Esophagus squamous epithelium (tissue), 5 donors: ENCODE data around the gene ZNF672. TPM values are rescaled to one million over a fixed set of nuclear protein-coding genes. Genes with fewer than 3 reads are reported as not detected.
"Not testable (repeated sequence)": the region's sequence is repeated elsewhere in the genome, so short reads cannot be mapped to it uniquely, and the experiment has no call there.

Experiments
- DNase-seq: peaks from one replicate; lab custom pipeline; 2025; lab: John Stamatoyannopoulos, UW
- H3K27ac ChIP-seq, 4 donors: fragments of 200-600 bp; sonication (generic); one replicate each; pipeline ENCODE4 v1.5.1; 2016 to 2019; ENCODE audit warnings: mild to moderate bottlenecking in 1 of 4
- H3K27me3 ChIP-seq, 4 donors: fragments of 200-600 bp; sonication (generic); 1 replicate in 3 of 4; 2 replicates in 1 of 4; pipeline versions ENCODE4 v1.5.1 to v1.6.0; 2017 to 2021; ENCODE audit warnings: antibody characterized with exemption in 1 of 4
- H3K36me3 ChIP-seq, 3 donors: fragments of 200-600 bp; sonication (generic); one replicate each; pipeline ENCODE4 v1.5.1; 2016 to 2019
- H3K4me1 ChIP-seq, 3 donors: fragments of 200-600 bp; sonication (generic); one replicate each; pipeline ENCODE4 v1.5.1; 2017 to 2019
- H3K4me3 ChIP-seq, 4 donors: fragments of 200-600 bp; sonication (generic); 1 replicate in 3 of 4; 2 replicates in 1 of 4; pipeline ENCODE4 v1.5.1; 2016 to 2019; ENCODE audit warnings: mild to moderate bottlenecking in 2 of 4, moderate library complexity in 1 of 4
- H3K9me3 ChIP-seq, 3 donors: fragments of 200-600 bp; sonication (generic); one replicate each; pipeline ENCODE4 v1.5.1; 2016 to 2019
- POLR2A ChIP-seq, 4 donors: fragments of 450-650 bp; IDR thresholded peaks; one replicate each; pipeline ENCODE4 v1.6.1; 2017; ENCODE audit warnings: antibody characterized with exemption in 4 of 4, mild to moderate bottlenecking in 4 of 4, moderate library complexity in 3 of 4
- WGBS, 2 donors: methylation state at CpG; one replicate each; pipeline ENCODE4 v1.1.5; 2018; 5-methylcytosine and 5-hydroxymethylcytosine counted together
- intact Hi-C: fragments of 100-400 bp; cut with DNase I; formaldehyde crosslinking; loops from one replicate; pipeline ENCODE4 v1.15.0; 2022
- total RNA-seq, 4 donors: library from RNA; depleted of rRNA; stranded (reverse); fragments of >200 nt; gene quantifications; one replicate each; pipeline ENCODE4 v1.1.0, GENCODE V29; 2016
- TF ChIP-seq, protein P1 (sequence below), 6 experiments: fragments of 450-650 bp in 4 of 6; fragments of 200-600 bp in 2 of 6; sonication (generic) in 2 of 6; IDR thresholded peaks; one replicate each; pipeline ENCODE4 v1.5.1; 2016 to 2019; ENCODE audit warnings: antibody characterized with exemption in 6 of 6, mild to moderate bottlenecking in 4 of 6, moderate library complexity in 4 of 6
- donor health status: DM: yes; HTN: yes; CAD: no.

Gene ZNF672
- total RNA-seq, result 10 to 100 TPM; 22.3 to 25.8 (median 24.0) TPM

DNA sequence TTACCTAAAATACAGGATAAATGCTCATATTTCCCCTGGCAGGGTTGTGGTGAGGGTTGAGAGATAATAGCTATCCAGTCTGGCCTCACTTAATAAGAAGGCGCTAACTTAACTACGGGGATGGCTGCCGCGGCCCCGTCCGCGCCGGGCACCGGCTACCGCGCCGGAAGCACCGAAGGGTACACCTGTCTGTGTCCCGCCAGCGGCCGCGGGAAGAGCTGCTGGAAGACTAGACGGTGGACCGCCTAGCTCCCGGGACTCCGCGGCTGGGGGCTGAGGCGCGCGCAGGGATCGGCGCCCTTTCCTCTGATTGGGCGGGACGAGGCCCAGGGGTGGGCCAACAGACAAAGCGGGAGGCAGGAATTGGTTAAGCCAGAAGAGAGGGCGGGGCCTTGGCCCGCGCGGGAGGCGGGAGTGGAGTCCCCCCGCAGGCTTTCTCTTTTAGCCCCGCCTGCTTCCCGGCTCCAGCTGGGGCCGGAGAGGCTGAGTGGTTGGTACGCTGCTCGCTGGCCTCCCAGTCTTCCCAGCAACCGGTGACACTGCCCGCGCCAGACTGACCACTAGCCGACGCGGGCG lies at the start of gene ZNF672:
Gene ZNF672, plus strand, starts transcription at position 444 of the 576 bp plus-strand sequence. CDS start 9,051 bp downstream, outside the sequence.
- peaks cover 18 to 48% (median 36%) of the 10 kb centered on the region in 3 donors for H3K4me1 ChIP-seq
- H3K27me3 ChIP-seq, result no peaks in the 10 kb centered on the region
- intact Hi-C loops, result no loop called here
- no peaks in the 10 kb centered on the region for H3K36me3 ChIP-seq
- TF ChIP-seq POLR2A (IDR thresholded peaks at IDR 0.05), result peak in 2 of 4 donors; percentile 78 to 94
- TF ChIP-seq, protein P1, sequence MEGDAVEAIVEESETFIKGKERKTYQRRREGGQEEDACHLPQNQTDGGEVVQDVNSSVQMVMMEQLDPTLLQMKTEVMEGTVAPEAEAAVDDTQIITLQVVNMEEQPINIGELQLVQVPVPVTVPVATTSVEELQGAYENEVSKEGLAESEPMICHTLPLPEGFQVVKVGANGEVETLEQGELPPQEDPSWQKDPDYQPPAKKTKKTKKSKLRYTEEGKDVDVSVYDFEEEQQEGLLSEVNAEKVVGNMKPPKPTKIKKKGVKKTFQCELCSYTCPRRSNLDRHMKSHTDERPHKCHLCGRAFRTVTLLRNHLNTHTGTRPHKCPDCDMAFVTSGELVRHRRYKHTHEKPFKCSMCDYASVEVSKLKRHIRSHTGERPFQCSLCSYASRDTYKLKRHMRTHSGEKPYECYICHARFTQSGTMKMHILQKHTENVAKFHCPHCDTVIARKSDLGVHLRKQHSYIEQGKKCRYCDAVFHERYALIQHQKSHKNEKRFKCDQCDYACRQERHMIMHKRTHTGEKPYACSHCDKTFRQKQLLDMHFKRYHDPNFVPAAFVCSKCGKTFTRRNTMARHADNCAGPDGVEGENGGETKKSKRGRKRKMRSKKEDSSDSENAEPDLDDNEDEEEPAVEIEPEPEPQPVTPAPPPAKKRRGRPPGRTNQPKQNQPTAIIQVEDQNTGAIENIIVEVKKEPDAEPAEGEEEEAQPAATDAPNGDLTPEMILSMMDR (IDR thresholded peaks at IDR 0.05), result no peak
- WGBS, 2 donors, result 0% methylated on average over 7 to 16 of the region's 48 CpGs
- H3K27ac ChIP-seq, result peak within 1 kb of the TSS; percentile 100
- H3K9me3 ChIP-seq, result no peaks in the 10 kb centered on the region
- DNase-seq, result peak; percentile 89
- H3K4me3 ChIP-seq, result peak within 1 kb of the TSS; percentile 80 to 98 (median 91)

DNA sequence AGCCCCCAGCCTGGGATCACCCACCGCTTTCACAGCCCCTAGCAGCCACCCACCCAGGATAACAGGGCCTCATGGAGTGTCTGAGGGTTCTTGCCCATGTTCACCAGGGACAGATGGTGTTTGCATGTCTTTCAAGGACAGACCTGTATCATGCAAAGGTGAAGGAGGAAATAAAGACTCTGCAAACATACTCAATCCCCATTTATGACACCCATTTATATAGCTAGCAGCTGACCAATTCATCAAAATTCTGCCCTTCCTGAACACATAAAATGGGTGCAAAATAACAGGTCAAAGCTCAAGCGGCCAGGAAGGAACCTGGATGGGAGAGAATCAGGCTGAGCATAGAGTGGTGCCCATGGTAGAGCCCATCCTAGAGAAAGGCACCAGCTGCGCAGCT lies 49.7 kb upstream of the ZNF672 start:
- no peak for DNase-seq
- Histone ChIP-seq H3K27me3 (no peaks in the 10 kb centered on the region), H3K4me3 (no peak overlapping the region), H3K36me3 (no peaks in the 10 kb centered on the region), H3K27ac (no peak overlapping the region), H3K9me3 (no peaks in the 10 kb centered on the region), H3K4me1 (no peaks in the 10 kb centered on the region)
- intact Hi-C loops, result no loop called here
- TF ChIP-seq, protein P1 (IDR thresholded peaks at IDR 0.05), result no peak
- no peak for TF ChIP-seq POLR2A (IDR thresholded peaks at IDR 0.05)
- WGBS, 2 donors, result 66 to 69% methylated on average over 3 of the region's 3 CpGs

DNA sequence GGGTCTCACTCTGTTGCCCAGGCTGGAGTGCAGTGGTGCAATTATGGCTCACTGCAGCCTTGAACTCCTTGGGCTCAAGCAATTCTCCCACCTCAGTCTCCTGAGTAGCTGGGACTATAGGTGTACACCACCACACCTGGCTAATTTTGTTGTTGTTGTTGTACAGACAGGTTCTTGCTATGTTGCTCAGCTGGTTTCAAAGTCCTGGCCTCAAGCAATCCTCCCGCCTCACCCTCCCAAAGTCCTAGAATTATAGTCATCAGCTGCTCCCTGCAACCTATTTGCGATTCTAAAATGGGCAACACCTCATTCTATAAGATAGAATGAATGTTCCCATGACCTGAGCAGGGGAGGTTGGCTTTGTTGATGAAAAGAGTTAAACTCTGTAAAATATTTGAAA lies 48.7 kb upstream of the ZNF672 start:
- H3K4me1 ChIP-seq, intact Hi-C loops, H3K4me3 ChIP-seq, H3K9me3 ChIP-seq, DNase-seq, H3K36me3 ChIP-seq, H3K27me3 ChIP-seq: not testable (repeated sequence)
- peak overlapping the region in 2 of 4 donors; percentile 21 to 35 for H3K27ac ChIP-seq
- WGBS, 2 donors, result 33 to 45% methylated on average over 2 of the region's 2 CpGs

DNA sequence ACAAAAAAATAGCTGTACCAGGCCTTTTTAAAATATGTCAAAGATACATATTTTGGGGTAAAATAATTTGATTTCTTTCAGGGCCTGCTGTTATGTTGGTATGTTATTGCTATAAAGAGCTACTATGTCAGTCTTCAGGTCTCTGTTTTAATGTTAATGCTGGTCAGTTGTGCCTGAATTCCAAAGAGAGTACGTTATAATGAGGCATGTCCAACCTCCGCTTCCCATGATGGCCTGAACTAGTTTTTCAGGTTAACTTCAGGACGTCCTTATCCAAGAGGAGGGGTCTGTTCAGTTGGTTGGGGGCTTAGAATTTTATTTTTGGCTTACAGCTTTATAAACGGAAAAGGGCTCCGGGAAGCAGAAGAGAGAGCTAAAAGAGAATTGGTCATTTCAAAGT lies 47.6 kb upstream of the ZNF672 start:
- Histone ChIP-seq H3K4me3 (no peak overlapping the region), H3K27me3 (no peaks in the 10 kb centered on the region), H3K9me3 (no peaks in the 10 kb centered on the region), H3K27ac (no peak overlapping the region), H3K4me1 (no peaks in the 10 kb centered on the region), H3K36me3 (no peaks in the 10 kb centered on the region)
- DNase-seq, result no peak
- WGBS, 2 donors, result 74 to 79% methylated on average over 5 of the region's 5 CpGs
- no peak for TF ChIP-seq POLR2A (IDR thresholded peaks at IDR 0.05)
- TF ChIP-seq, protein P1 (IDR thresholded peaks at IDR 0.05), result no peak
- intact Hi-C loops, result no loop called here

DNA sequence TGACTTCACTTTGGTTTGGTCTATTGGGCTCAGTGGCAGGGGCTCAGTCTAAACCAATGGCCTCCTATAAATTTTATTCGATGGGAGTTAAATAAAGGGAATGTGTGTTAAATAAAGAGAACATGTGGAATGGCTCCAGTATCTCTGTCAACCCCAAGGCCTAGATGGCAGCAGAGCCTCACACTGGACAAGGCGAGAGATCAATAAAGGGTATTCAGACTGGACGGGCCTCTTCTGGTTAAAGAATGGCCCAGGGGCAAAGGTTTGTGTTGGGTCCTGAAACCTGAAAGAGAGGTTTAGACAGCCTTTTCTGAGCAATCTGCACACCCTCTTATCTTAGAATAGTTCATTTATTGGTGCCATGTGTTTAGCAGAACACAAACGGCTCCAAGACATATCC lies 47.0 kb upstream of the ZNF672 start:
- intact Hi-C loops, result no loop called here
- H3K36me3 ChIP-seq, result no peaks in the 10 kb centered on the region
- 77 to 81% methylated on average over 4 of the region's 4 CpGs for WGBS, 2 donors
- no peak for DNase-seq
- no peaks in the 10 kb centered on the region for H3K4me1 ChIP-seq
- TF ChIP-seq, protein P1 (IDR thresholded peaks at IDR 0.05), result no peak
- no peak for TF ChIP-seq POLR2A (IDR thresholded peaks at IDR 0.05)
- no peak overlapping the region for H3K27ac ChIP-seq
- no peaks in the 10 kb centered on the region for H3K9me3 ChIP-seq
- no peaks in the 10 kb centered on the region for H3K27me3 ChIP-seq
- no peak overlapping the region for H3K4me3 ChIP-seq
